Glutamatergic neuron (in vitro differentiated cells): ENCODE results near the gene BEND5. TPM values are rescaled to one million over a fixed set of nuclear protein-coding genes. Genes with fewer than 3 reads are reported as not detected.

Experiments
- DNase-seq: peaks from one replicate; pipeline ENCODE4 v3.0.0; 2022
- H3K27ac Mint-ChIP-seq: one replicate; pipeline ENCODE4 v1.8.0; 2020; ENCODE audit warnings: mild to moderate bottlenecking, mixed read lengths, inconsistent platforms; ENCODE audit not compliant: unreplicated experiment
- H3K27me3 Mint-ChIP-seq: one replicate; pipeline ENCODE4 v1.8.0; 2020; ENCODE audit warnings: mild to moderate bottlenecking, moderate library complexity, mixed read lengths, inconsistent platforms; ENCODE audit not compliant: unreplicated experiment
- H3K36me3 Mint-ChIP-seq: one replicate; pipeline ENCODE4 v1.8.0; 2020; ENCODE audit warnings: mild to moderate bottlenecking, mixed read lengths, inconsistent platforms; ENCODE audit not compliant: unreplicated experiment
- H3K4me1 Mint-ChIP-seq: one replicate; pipeline ENCODE4 v1.8.0; 2020; ENCODE audit warnings: mild to moderate bottlenecking, low read depth, mixed read lengths, inconsistent platforms; ENCODE audit not compliant: unreplicated experiment
- H3K4me3 Mint-ChIP-seq: one replicate; pipeline ENCODE4 v1.8.0; 2020; ENCODE audit warnings: mild to moderate bottlenecking, mixed read lengths, inconsistent platforms; ENCODE audit not compliant: unreplicated experiment
- H3K9me3 Mint-ChIP-seq: one replicate; pipeline ENCODE4 v1.8.0; 2020; ENCODE audit warnings: mild to moderate bottlenecking, moderate library complexity, mixed read lengths, inconsistent platforms; ENCODE audit not compliant: unreplicated experiment
- total RNA-seq: library from RNA; stranded (reverse); fragmentation: NEBNext Ultra II Directional; extraction: Animal tissue kit (Norgen Biotek cat#: 25700); gene quantifications from one replicate; pipeline ENCODE4 v1.2.1, GENCODE V29; 2021; ENCODE audit not compliant: unreplicated experiment
- TF ChIP-seq, protein P1 (sequence below): fragments of 200-600 bp; sonication (generic); IDR thresholded peaks from one replicate; pipeline ENCODE4 v1.5.0; 2021; ENCODE audit not compliant: partially characterized antibody, unreplicated experiment

BEND5 gene
- total RNA-seq, 1 donor from 2014 or later = 34.8 TPM

DNA sequence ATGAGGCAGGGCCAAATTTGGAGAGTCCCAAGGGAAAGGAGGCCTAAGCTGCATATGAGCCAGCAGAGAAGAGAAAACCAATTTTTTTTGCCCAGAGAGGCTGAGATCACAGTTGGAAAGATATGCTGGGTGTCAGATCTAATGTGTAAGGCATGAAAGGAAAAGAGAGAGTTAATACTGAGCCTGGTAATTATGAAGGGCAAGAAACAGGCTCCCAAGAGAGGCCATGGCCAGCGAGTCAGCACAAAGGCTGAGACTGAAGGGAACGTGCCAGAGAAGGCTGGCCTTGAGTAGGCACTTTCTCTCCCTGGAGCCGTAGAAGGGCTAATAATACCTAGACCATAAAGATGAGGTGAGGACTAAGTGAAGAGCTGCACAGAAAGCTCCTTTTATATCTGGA, 31.8 kb upstream of the BEND5 start:
- Mint-ChIP-seq H3K27ac (no peak overlapping the region), H3K36me3 (no peaks in the 10 kb centered on the region), H3K27me3 (peaks cover 2% of the 10 kb centered on the region), H3K9me3 (no peaks in the 10 kb centered on the region), H3K4me1 (peaks cover 12% of the 10 kb centered on the region), H3K4me3 (no peak overlapping the region)
- TF ChIP-seq, protein P1, sequence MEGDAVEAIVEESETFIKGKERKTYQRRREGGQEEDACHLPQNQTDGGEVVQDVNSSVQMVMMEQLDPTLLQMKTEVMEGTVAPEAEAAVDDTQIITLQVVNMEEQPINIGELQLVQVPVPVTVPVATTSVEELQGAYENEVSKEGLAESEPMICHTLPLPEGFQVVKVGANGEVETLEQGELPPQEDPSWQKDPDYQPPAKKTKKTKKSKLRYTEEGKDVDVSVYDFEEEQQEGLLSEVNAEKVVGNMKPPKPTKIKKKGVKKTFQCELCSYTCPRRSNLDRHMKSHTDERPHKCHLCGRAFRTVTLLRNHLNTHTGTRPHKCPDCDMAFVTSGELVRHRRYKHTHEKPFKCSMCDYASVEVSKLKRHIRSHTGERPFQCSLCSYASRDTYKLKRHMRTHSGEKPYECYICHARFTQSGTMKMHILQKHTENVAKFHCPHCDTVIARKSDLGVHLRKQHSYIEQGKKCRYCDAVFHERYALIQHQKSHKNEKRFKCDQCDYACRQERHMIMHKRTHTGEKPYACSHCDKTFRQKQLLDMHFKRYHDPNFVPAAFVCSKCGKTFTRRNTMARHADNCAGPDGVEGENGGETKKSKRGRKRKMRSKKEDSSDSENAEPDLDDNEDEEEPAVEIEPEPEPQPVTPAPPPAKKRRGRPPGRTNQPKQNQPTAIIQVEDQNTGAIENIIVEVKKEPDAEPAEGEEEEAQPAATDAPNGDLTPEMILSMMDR = no peak
- DNase-seq = no peak

DNA sequence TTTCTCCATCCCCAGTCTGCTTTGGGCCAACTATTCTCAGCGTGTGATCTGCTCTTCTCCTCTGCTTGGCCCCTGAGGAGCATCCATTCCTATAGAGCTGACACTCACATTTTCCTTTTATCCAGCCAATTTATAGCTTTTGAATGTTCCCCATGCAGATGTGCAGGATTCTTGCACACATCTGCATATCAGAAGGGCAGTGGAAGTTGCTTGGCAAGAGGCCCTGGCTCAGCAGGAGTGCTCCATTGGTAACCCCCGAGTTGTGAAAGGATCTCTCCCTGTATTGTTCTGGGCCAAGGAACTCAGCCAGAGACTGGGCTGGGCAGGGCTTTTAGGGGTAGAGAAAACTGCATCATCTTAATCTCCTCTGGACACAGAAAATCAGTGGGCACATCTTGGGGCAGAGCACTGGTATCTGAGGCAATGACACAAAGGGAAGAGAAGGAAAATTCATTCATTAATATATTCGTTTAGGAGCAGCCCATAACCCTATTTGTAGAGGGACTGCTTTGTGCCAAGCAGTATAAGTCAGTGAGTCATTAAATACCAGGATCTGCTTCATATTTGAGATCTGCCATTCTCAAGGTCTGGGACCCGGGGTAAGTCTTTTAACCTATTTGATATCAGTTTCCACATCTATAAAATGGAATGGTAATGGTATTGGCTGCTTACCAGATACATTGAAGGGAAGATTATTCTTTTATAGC, 31.0 kb upstream of the BEND5 start:
- Mint-ChIP-seq H3K36me3 (no peaks in the 10 kb centered on the region), H3K9me3 (no peaks in the 10 kb centered on the region), H3K27me3 (peaks cover 2% of the 10 kb centered on the region), H3K4me1 (peaks cover 12% of the 10 kb centered on the region), H3K4me3 (no peak overlapping the region), H3K27ac (no peak overlapping the region)
- TF ChIP-seq, protein P1 = no peak
- no peak for DNase-seq

DNA sequence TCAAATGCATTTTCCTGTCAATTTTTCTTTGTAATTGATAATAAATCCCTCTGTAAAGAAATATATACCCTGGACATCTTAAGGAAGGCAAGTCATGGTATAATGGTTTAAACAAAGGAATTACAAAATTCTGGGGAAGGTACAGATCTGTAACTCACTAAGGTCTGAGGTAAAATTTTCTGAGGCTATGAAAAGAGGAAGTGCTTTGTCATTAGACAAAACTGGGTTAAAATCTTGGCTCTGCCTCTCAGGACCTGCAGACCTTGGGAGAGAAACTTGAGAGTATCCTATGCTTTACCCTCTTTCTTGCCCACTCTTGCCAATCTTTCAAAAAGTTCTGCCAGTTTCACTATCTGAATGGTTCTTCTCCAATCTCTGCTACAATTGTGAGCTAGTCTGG, 26.8 kb upstream of the BEND5 start:
- DNase-seq = no peak
- no peak overlapping the region for H3K4me3 Mint-ChIP-seq
- no peaks in the 10 kb centered on the region for H3K9me3 Mint-ChIP-seq
- TF ChIP-seq, protein P1 = no peak
- no peak overlapping the region for H3K27ac Mint-ChIP-seq
- H3K27me3 Mint-ChIP-seq = peaks cover 5% of the 10 kb centered on the region
- no peaks in the 10 kb centered on the region for H3K36me3 Mint-ChIP-seq
- peaks cover 1% of the 10 kb centered on the region for H3K4me1 Mint-ChIP-seq

DNA sequence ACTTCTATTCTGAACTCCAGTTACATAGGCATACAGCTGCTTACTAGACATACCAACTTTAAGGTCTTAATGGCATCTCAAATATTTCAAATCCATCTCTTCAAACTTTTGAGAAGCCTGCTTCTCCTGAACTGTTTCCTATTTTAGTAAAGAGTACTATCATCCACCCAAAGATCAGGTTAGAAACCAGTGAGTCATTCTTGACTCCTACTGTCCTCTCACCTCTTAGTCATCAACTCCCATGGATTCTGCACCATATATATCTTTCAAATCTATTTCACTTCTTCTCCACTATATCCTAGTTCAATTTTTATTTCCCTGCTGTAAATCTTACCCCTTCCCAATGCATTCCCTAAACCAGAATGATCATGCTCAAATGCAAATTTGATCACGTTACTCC, 18.1 kb upstream of the BEND5 start:
- no peaks in the 10 kb centered on the region for H3K4me1 Mint-ChIP-seq
- no peaks in the 10 kb centered on the region for H3K27me3 Mint-ChIP-seq
- TF ChIP-seq, protein P1 = no peak
- no peak overlapping the region for H3K4me3 Mint-ChIP-seq
- no peak overlapping the region for H3K27ac Mint-ChIP-seq
- no peaks in the 10 kb centered on the region for H3K9me3 Mint-ChIP-seq
- no peak for DNase-seq
- no peaks in the 10 kb centered on the region for H3K36me3 Mint-ChIP-seq

DNA sequence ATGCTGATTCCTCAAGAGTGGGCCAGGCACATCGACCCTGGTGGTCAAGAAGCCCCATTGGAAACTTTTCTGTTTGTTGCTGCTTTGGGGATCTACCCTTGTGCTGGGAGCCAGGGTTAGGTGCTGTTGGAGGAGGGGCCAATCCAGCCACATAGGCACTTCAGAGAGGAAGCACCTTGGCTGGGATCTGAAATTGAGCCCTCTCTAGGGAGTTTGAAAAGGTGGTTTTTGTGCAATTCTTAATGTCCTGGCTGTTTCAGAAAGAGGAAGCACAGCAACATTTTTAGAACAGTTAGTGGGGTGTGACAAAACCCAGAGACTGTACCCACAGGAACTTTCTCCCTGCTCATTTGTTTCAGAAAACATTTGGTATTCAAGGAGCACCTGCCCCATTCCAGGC, 17.2 kb upstream of the BEND5 start:
- H3K4me3 Mint-ChIP-seq = no peak overlapping the region
- no peaks in the 10 kb centered on the region for H3K36me3 Mint-ChIP-seq

More for the DNA sequence above, 17.2 kb upstream of the BEND5 start:
- Mint-ChIP-seq H3K27ac (no peak overlapping the region), H3K9me3 (no peaks in the 10 kb centered on the region), H3K27me3 (no peaks in the 10 kb centered on the region), H3K4me1 (no peaks in the 10 kb centered on the region)
- DNase-seq = no peak
- TF ChIP-seq, protein P1 = no peak
